Measurements from ENCODE around the gene PARD3.

GRCh38 chr10:34407324-34407805 lies 407.7 kb downstream of the PARD3 start:
- TF ChIP-seq CTCF (IDR thresholded peaks at IDR 0.05) (no peak), POLR2AphosphoS5 (IDR thresholded peaks at IDR 0.05) (no peak)
